Daoy (cell line): ENCODE measurements around the gene LRIG3. TPM values are rescaled to one million over a fixed set of nuclear protein-coding genes. Genes with fewer than 3 reads are reported as not detected.
"Not testable (repeated sequence)": the region's sequence is repeated elsewhere in the genome, so short reads cannot be mapped to it uniquely, and the experiment has no call there.

Experiments used
- DNase-seq: peaks from one replicate; pipeline ENCODE4 v3.0.0-alpha.2; 2015; ENCODE audit warnings: low read depth
- total RNA-seq: library from RNA; depleted of rRNA; stranded (reverse); fragments of >200 nt; shearing (Covaris generic); gene quantifications from 2 replicates; pipeline ENCODE4 v1.2.3, GENCODE V29; 2014; rRNA removed

The LRIG3 gene, protein sequence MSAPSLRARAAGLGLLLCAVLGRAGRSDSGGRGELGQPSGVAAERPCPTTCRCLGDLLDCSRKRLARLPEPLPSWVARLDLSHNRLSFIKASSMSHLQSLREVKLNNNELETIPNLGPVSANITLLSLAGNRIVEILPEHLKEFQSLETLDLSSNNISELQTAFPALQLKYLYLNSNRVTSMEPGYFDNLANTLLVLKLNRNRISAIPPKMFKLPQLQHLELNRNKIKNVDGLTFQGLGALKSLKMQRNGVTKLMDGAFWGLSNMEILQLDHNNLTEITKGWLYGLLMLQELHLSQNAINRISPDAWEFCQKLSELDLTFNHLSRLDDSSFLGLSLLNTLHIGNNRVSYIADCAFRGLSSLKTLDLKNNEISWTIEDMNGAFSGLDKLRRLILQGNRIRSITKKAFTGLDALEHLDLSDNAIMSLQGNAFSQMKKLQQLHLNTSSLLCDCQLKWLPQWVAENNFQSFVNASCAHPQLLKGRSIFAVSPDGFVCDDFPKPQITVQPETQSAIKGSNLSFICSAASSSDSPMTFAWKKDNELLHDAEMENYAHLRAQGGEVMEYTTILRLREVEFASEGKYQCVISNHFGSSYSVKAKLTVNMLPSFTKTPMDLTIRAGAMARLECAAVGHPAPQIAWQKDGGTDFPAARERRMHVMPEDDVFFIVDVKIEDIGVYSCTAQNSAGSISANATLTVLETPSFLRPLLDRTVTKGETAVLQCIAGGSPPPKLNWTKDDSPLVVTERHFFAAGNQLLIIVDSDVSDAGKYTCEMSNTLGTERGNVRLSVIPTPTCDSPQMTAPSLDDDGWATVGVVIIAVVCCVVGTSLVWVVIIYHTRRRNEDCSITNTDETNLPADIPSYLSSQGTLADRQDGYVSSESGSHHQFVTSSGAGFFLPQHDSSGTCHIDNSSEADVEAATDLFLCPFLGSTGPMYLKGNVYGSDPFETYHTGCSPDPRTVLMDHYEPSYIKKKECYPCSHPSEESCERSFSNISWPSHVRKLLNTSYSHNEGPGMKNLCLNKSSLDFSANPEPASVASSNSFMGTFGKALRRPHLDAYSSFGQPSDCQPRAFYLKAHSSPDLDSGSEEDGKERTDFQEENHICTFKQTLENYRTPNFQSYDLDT
- 22.9 and 24.0 TPM in 2 replicates for total RNA-seq

DNA sequence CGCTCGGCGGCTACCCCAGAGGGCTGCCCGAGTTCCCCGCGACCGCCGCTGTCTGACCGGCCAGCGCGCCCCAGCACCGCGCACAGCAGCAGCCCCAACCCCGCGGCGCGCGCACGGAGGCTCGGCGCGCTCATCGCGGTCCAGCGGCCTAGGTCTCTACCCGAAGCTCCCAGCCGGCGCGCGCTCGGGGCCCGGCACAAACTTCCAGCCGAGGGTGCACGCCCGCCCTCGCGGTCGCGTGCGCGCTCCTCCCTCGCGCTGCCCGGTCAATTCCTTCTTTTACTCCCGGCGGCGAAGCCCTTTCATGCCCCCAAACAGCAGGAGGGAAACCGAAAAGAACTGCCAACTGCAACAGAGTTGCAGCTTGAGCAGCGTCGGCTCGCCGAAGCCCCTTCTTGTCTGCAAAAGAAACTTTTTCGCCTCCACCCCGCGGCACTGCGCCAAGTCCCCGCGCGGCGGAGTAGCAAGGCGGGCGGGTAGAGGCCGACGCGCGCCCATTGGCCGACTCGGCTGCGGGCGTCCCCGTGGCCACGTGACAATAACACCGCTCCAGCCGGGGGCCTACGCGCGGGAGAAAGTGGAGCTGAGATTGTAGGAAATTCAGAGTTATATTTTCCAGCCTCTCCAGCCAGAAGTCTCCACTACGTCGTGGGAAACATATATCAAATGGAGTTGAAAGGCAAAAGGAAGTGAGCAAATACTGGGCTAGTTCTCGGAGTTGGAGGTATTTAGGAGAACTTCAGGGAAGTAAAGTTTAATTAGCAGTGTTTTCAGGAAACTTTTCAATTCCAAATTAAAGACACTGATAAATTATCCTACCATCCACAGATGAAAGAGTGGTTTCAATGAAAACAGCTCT is at the start of gene LRIG3:
Gene LRIG3 (minus strand): TSS at position 403 of the 859 bp plus-strand sequence. CDS start 269 bp downstream, at position 134.
- DNase-seq = peak; percentile 96

DNA sequence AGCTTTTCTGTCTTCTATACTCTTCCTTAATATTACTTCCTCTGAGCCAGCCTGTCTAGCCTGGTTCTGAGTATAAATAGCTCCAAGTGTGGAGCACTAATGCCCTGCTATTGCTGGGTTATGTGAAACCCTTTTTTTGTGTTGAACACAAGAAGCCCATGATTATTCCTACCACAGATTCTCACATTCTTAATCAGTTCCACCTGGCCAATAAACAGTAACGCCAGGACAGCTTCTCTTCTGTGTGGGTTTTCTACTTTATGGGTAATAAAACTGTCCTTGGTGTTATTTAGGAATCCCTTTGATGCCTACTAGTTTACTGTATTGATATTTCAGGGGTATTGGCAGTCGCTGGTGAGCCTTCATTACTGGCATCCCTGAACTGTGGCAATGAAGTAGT is 48.9 kb upstream of the LRIG3 start:
- no peak for DNase-seq

DNA sequence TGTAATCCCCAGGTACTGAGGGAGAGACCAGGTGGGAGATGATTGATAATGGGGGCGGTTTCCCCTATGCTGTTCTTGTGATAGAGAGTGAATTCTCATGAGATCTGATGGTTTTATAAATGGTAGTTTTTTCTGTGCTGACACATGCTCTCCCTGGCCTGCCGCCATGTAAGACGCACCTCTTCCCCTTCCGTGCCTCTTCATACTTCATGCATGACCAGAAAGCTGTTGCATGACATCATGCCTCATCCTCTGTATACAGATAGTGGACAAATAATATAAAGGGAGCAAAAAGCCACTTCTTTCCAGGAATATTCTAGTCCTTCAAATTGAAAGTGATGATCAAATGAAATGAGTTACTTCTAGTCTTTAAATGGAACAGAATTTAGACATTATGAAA is 47.3 kb upstream of the LRIG3 start:
- peak; percentile 43 for DNase-seq

DNA sequence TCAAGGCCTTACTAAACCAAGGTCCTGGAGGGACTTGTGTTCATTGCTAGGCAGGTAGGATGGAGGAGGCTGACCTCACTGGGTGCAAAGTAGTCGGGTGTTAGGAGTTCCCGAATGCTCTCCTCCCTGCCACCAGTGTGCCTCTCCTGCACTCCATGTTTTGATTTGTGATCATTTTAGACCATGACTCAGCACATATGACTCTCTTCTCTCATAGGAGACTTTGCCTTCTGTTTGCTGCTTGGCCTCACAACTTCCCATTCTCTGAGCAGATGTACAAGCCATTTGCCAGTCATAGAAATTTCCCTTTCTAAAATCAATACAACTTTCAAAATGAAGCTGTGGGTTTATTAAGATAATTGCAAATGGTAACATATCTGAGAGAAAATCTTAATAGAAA is 46.6 kb upstream of the LRIG3 start:
- DNase-seq = peak; percentile 4

DNA sequence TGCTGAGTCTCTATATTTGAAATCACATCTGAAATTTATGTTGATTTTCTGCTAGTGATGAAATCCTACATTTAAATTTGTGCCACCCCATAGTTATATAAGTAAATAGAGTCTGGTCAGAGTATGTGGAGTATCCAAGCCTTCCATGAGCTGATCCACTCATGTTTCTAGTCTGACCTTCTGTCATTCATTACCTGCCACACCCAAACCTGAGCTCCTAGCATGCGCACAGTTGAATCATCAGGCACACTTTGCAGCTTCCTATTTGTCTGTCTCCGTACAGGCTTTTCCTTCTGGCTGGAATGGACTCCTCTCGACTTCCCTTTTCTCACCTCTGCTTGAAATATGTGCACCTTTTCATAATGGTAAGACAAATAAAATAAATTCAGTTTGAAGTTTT is 45.3 kb upstream of the LRIG3 start:
- no peak for DNase-seq

DNA sequence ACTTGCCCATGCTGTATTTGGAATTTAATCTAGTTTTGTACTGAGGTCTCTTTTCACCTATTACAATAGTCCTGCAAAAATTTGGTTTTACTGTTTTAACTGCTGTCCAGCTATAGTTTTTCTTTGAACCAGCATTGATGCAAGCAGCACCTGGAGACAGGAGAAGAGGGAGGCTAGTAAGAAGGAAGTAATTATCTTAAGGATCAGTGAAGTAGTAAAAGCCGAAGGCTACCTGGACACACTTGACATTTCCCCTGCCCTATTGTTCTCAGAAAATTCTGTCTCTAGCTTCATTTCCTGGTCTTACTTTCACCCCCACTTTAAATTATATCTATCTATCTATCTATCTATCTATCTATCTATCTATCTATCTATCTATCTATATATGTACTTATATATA is 43.5 kb upstream of the LRIG3 start:
- no peak for DNase-seq

DNA sequence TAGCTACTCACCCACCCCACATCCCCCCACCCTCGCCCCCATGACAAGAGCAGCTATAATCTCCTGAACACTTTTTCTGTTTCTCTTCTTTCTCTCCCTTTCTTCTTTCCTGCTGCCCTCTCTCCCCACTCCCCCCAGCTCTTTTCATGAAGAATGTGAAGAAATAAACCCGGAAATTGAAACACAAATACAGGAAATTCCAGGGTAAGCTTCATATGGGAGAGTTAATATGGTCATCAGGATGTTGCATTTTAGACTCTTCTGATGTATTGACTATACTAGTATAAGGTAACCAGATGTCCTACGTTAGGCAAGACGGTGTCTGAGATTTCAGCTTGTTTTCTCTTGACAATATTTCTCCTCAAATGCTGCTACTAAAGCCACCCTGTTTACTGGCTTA is 41.6 kb upstream of the LRIG3 start:
- no peak for DNase-seq

DNA sequence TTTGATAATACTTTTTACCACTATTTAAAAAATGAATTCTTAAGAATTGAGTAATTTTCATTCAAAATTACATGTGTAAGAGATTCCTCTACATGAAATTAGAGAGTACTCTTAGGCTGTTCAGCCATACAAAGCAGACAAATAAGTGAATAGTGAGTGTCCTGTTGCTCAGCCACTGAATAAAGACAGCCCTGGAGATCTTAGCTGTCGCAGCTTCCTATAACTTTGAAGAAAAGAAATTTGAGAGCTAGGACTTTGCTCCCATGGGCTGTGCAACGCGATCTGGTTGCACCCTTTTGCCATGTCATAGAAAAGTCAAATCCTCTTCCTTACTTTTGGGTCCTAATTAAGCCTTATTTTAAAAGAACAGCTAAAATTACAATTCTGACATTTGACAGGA is 40.9 kb upstream of the LRIG3 start:
- DNase-seq = no peak

DNA sequence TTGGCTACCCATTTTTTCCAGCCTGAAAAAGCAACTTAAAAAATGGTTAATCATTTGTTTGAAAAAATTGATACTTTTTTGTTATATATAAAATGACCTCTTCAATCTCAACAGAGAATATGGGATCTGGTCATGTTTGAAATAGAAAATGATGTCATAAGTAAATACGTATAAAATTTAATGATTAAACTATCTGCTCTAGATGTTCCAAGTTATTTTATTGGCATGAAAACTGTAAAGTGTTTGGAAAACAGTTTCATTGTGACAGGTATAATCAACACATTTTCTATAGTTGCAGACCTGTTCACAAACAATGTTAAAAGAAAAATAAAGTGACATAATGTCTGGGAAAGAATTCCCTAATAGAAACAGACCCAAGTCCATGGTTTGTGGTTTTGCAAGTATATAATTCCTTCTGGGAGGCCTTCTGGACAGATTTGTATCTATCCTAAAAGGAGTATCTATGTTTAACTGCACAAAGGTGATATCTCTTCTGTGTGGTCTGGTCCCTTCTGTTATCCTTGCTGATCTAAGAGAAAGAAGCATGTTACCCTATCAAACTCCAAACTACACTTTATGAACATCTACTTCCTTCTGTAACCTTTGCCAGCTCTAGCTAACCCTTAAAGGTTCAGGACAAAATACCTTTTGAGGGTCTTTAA is 39.5 kb upstream of the LRIG3 start:
- no peak for DNase-seq

DNA sequence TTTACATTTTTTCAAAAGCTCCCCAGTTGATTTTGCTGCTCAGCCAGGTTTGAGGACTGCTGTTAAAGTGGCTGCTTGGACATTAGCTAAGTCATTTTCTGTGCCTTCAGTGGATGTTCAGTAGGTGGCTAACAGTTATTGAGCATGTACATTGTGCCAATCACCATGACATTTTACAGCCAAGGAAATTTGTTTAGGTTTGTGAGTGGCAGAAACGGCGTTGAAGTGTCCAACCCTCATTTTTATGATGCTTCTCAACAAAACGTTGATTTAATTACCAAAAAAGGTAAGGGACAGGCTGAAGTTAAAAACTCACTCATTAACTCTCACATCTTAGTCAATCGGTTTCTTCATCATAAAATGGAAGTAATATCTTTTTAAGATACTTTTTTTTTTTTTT is 37.0 kb upstream of the LRIG3 start:
- no peak for DNase-seq

DNA sequence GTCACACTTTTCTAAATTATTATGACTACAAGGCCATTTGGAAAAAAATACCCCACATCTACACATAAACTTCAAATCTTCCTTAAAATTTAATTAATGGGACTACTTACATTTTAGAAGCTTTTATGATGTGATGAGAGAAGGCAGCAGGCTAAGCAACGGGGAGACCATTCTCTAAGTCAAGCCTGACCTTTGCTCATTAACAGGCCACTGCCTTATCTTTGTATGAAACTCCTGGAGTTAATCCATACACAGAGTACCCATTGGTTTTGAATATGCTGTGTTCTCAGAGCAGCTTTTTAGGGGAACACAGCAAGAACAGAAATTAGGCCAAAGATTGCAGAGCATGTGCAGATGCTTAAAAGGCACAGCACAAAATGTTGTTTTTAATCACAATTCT is 35.5 kb upstream of the LRIG3 start:
- DNase-seq = no peak

DNA sequence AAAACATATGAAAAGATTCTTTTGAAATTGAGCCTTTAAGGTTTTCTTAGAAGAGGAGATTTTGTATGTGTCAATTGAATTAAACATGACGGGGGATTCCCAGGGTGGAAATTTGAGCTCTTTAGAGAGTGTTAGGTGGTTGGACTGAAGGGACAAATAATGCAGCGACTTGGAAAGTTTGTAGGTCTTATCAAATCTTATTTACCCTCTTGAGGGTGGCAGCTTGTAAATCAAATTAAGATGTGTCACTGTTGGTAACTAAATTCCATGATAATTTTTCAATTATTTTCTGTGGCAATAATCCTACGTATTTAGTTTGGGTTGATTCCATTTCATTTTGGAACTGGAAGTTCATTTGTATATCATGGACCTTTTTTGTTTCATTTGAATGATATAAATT is 33.7 kb upstream of the LRIG3 start:
- no peak for DNase-seq

DNA sequence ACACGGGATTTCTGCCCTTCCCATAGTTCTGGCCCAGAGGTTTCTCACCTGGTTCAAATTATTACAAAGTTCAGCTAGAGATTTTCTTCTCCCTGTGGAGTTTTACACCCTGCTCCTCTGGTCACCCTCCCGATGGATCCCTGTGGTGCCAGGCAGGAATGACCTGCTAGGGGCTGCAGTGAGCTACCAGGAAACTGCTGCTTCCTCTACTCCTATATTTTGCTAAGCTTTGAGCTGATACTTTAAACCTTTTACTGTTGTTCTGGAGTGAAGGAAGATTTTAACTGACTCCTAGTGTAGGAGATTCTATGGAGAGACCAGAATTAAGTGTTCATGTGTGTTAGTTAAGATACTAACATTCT is 30.4 kb upstream of the LRIG3 start:
- DNase-seq = no peak

DNA sequence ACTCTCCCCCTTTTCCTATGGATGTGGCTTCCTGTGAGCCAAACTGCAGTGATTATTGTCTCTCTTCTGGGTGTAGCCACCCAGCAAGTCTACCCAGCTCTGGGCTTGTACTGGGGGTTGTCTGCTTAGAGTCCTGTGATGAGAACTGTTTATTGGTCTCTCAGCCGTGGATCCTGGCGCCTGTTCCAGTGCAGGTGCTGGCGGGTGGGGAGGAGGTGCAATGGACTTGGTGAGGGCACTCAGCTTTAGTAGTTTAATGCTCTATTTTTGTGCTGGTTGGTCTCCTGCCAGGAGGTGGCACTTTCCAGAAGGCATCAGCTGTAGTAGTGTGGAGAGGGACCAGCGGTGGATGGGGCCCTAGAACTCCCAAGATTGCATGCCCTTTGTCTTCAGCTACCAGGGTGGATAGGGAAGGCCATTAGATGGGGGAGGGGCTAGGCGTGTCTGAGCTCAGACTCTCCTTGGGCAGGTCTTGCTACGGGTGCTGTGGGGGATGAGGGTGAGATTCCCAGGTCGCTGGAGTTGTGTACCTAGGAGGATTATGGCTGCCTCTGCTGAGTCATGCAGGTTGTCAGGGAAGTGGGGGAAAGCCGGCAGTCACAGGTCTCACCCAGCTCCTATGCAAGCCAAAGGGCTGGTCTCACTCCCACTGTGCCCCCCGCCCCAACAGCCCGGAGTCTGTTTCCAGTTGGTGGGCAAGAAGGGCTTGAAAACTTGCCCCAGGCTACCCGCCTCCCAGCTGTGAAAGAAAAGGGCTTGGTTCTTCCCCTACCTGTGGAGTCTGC is 29.8 kb upstream of the LRIG3 start:
- DNase-seq = not testable (repeated sequence)

DNA sequence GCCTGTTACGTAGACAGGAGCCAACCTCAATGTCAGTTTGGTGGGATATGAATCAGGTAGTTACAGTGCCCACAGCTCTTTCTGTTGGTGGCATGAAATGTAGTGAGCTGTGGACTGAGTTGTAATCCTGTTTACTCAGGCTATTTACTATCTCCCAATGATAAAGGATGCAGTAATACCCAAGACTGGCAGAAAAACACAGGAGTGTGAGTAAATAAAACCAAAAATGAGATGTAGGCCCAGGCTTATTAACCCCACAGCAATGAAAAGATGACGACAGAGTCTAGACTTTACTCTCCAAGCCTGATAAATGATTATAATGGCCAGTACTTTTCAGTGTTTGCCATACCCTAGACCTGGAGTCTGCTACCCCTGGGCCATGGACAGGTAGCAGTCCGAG is 22.8 kb upstream of the LRIG3 start:
- DNase-seq = no peak

DNA sequence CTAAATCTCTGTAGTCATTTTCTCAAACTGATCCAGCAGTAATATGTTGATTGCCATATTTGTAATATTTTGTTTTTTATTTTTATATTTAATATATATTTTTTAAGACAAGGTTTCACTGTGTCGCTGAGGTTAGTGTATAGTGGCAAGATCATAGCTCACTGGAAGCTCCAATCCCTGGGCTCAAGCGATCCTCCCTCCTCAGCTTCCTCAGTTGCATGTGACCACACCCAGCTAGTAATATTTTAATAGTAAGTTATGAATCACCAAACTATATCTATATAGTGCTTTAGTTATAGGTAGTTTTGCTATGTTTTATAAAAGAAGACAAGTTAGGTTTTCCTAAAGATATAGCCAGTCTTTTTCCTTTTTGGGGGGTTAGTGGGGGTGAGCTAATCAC is 22.0 kb upstream of the LRIG3 start:
- no peak for DNase-seq

DNA sequence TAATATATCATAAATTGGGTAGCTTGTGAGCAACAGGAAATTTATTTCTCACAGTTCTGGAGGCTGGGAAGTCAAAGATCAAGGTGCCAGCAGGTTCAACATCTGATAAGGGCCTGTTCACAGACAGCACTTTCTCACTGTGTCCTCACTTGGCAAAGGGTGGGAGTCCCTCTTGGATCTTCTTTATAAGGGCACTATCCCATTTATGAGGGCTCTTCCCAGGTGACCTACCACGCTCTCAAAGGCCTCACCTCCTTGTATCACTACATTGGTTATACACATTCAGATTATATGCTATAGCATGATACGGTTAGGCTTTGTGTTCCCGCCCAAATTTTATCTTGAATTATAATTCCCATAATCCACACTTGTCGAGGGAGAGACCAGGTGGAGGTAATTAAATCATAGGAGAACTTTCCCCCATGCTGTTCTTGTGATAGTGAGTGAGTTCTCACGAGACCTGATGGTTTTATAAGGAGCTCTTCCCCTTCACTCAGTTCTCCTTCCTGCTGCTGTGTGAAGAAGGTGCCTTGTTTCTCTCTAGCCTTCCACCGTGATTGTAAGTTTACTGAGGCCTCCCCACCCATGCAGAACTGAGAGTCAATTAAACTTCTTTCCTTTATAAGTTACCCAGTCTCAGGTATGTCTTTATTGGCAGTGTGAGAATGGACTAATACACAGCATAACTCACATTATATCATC is 19.2 kb upstream of the LRIG3 start:
- DNase-seq = no peak

DNA sequence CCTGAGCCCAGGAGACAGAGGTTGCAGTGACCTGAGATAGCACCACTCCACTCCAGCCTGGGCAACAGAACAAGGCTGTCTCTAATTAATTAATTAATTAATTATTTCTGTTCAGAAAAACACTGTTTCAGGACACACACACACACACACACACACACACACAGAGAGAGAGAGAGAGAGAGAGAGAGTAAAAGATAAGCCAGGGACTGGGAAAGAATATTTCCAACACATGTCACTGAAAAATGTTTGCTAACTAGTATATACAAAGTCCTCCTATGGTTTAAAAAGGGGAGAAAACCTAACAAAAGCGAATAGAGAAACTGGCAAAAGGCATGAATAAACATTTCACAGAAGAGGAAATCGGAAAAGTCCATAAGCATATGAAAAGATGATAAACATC is 18.1 kb upstream of the LRIG3 start:
- DNase-seq = no peak

DNA sequence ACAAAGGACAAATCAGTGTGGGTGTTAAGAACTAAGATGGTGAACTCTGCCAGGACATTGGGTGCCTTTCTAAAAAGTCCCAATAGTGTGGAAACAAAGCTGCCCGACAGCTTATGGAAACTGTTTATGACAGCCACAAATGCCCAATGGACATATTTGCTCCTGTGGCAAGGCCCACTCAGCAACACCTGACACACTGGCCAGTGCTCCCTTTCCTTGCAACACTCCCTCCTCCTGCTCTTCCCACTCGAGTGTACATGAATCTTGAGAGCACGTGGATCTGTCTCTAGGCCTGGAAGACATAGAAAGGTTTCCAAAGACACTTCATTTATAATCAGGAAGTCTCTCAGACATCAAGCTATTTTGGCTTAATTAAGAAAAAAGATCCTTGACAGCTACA is 14.2 kb upstream of the LRIG3 start:
- DNase-seq = no peak
